Lower leg skin (tissue), 3 donors: ENCODE measurements around the gene SDHD.

ENCODE experiments used
- CTCF ChIP-seq, 3 donors: fragments of 450-650 bp; IDR thresholded peaks; one replicate each; pipeline ENCODE4 v1.5.1; 2016; ENCODE audit warnings: antibody characterized with exemption in 3 of 3, mild to moderate bottlenecking in 3 of 3, moderate library complexity in 2 of 3
- POLR2A ChIP-seq, 2 donors: fragments of 450-650 bp; IDR thresholded peaks; one replicate each; pipeline ENCODE4 v1.6.1; 2016 to 2017; ENCODE audit warnings: antibody characterized with exemption in 2 of 2, mild to moderate bottlenecking in 1 of 2, moderate library complexity in 1 of 2

GRCh38 chr11:112044961-112045360, 41.7 kb upstream of the SDHD start:
- TF ChIP-seq POLR2A (IDR thresholded peaks at IDR 0.05) (no peak), CTCF (IDR thresholded peaks at IDR 0.05) (no peak)
